ENCODE results near the gene AIDA.

Gene AIDA

GRCh38 chr1:222730866-222731265 is 18.6 kb upstream of the AIDA start:
- TF ChIP-seq TCF12 (IDR thresholded peaks at IDR 0.05; ENCODE audit: low read depth) = no peak
- TF ChIP-seq CEBPB (IDR thresholded peaks at IDR 0.05) = no peak
- TF ChIP-seq USF1 (IDR thresholded peaks at IDR 0.05) = no peak
- TF ChIP-seq TAF1 (IDR thresholded peaks at IDR 0.05; ENCODE audit: low read depth) = no peak
- TF ChIP-seq RAD21 (IDR thresholded peaks at IDR 0.05; ENCODE audit: low read depth) = no peak
- no peak for TF ChIP-seq YY1 (IDR thresholded peaks at IDR 0.05; ENCODE audit: low read depth)
- no peak for TF ChIP-seq REST (IDR thresholded peaks at IDR 0.05; ENCODE audit: low read depth)
- no peak for TF ChIP-seq MAX (IDR thresholded peaks at IDR 0.05)
- no peak for TF ChIP-seq ZBTB7A (IDR thresholded peaks at IDR 0.05; ENCODE audit: low read depth)
- TF ChIP-seq NFIC (IDR thresholded peaks at IDR 0.05) = no peak
- TF ChIP-seq EP300 (IDR thresholded peaks at IDR 0.05; ENCODE audit: borderline replicate concordance) = no peak
- TF ChIP-seq TEAD4 (IDR thresholded peaks at IDR 0.05) = no peak
- no peak for TF ChIP-seq CREB1 (IDR thresholded peaks at IDR 0.05; ENCODE audit: low read depth)
- no peak for TF ChIP-seq EGR1 (IDR thresholded peaks at IDR 0.05)
- TF ChIP-seq FOXM1 (IDR thresholded peaks at IDR 0.05; ENCODE audit: borderline replicate concordance, low read depth) = no peak

- TF ChIP-seq TCF12 (IDR thresholded peaks at IDR 0.05; ENCODE audit: low read depth) (no peak), EP300 (IDR thresholded peaks at IDR 0.05; ENCODE audit: borderline replicate concordance) (no peak), USF1 (IDR thresholded peaks at IDR 0.05) (no peak), RAD21 (IDR thresholded peaks at IDR 0.05; ENCODE audit: low read depth) (no peak), ZBTB7A (IDR thresholded peaks at IDR 0.05; ENCODE audit: low read depth) (no peak), CREB1 (IDR thresholded peaks at IDR 0.05; ENCODE audit: low read depth) (no peak), REST (IDR thresholded peaks at IDR 0.05; ENCODE audit: low read depth) (no peak), CEBPB (IDR thresholded peaks at IDR 0.05) (no peak), FOXM1 (IDR thresholded peaks at IDR 0.05; ENCODE audit: borderline replicate concordance, low read depth) (no peak), TEAD4 (IDR thresholded peaks at IDR 0.05) (no peak), NFIC (IDR thresholded peaks at IDR 0.05) (no peak), MAX (IDR thresholded peaks at IDR 0.05) (no peak), YY1 (IDR thresholded peaks at IDR 0.05; ENCODE audit: low read depth) (no peak), TAF1 (IDR thresholded peaks at IDR 0.05; ENCODE audit: low read depth) (no peak), EGR1 (IDR thresholded peaks at IDR 0.05) (no peak)
Observed at GRCh38 chr1:222728746-222729145, 16.5 kb upstream of the AIDA start.

- TF ChIP-seq NFIC (IDR thresholded peaks at IDR 0.05) = no peak
- TF ChIP-seq ZBTB7A (IDR thresholded peaks at IDR 0.05; ENCODE audit: low read depth) = no peak
- no peak for TF ChIP-seq REST (IDR thresholded peaks at IDR 0.05; ENCODE audit: low read depth)
- TF ChIP-seq USF1 (IDR thresholded peaks at IDR 0.05) = no peak
- no peak for TF ChIP-seq EP300 (IDR thresholded peaks at IDR 0.05; ENCODE audit: borderline replicate concordance)
- TF ChIP-seq MAX (IDR thresholded peaks at IDR 0.05) = no peak
- TF ChIP-seq FOXM1 (IDR thresholded peaks at IDR 0.05; ENCODE audit: borderline replicate concordance, low read depth) = no peak
- no peak for TF ChIP-seq RAD21 (IDR thresholded peaks at IDR 0.05; ENCODE audit: low read depth)
- TF ChIP-seq CREB1 (IDR thresholded peaks at IDR 0.05; ENCODE audit: low read depth) = no peak
- no peak for TF ChIP-seq TAF1 (IDR thresholded peaks at IDR 0.05; ENCODE audit: low read depth)
- no peak for TF ChIP-seq EGR1 (IDR thresholded peaks at IDR 0.05)
- no peak for TF ChIP-seq CEBPB (IDR thresholded peaks at IDR 0.05)
Observed at GRCh38 chr1:222716393-222716792, 4.1 kb upstream of the AIDA start.

All from Ishikawa (cell line).